ENCODE results near the gene SPTA1.

The SPTA1 gene

GRCh38 chr1:158681606-158682005 lies 4.9 kb downstream of the SPTA1 start:
- DNase-seq: no peak

- no peak for DNase-seq
These were observed 7.2 kb downstream of the SPTA1 start for GRCh38 chr1:158679289-158679688.

- DNase-seq: no peak
These were observed 10.8 kb downstream of the SPTA1 start for GRCh38 chr1:158675563-158676323.

GRCh38 chr1:158674302-158674701 lies 12.2 kb downstream of the SPTA1 start:
- DNase-seq: no peak

GRCh38 chr1:158666037-158666436 lies 20.5 kb downstream of the SPTA1 start:
- no peak for DNase-seq

GRCh38 chr1:158654571-158654970 lies 31.9 kb downstream of the SPTA1 start:
- peak; percentile 6 for DNase-seq

- DNase-seq: no peak
These were observed 32.4 kb downstream of the SPTA1 start for GRCh38 chr1:158654086-158654485.

GRCh38 chr1:158652721-158653334 lies 33.7 kb downstream of the SPTA1 start:
- no peak for DNase-seq

- DNase-seq: no peak
These were observed 37.5 kb downstream of the SPTA1 start for GRCh38 chr1:158649052-158649451.

GRCh38 chr1:158646465-158646864 lies 40.0 kb downstream of the SPTA1 start:
- no peak for DNase-seq

- no peak for DNase-seq
These were observed 42.1 kb downstream of the SPTA1 start for GRCh38 chr1:158644449-158644848.

- DNase-seq: no peak
These were observed 47.6 kb downstream of the SPTA1 start for GRCh38 chr1:158638904-158639303.

GRCh38 chr1:158638146-158638545 lies 48.4 kb downstream of the SPTA1 start:
- no peak for DNase-seq

GRCh38 chr1:158613764-158614163 lies 72.8 kb downstream of the SPTA1 start:
- DNase-seq: no peak

GRCh38 chr1:158611916-158612315 lies 74.6 kb downstream of the SPTA1 start:
- no peak for DNase-seq

GRCh38 chr1:158607296-158607695 lies 79.2 kb downstream of the SPTA1 start:
- DNase-seq: no peak

- no peak for DNase-seq
These were observed 81.5 kb downstream of the SPTA1 start, which contains the start of gene OR10Z1 for GRCh38 chr1:158604968-158605367. OR10Z1 (plus strand) TSS chr1:158605268; CDS start chr1:158606439, 1,171 bp downstream.

GRCh38 chr1:158600735-158601134 lies 85.8 kb downstream of the SPTA1 start:
- no peak for DNase-seq

- no peak for DNase-seq
These were observed 99.6 kb downstream of the SPTA1 start for GRCh38 chr1:158586942-158587341.

- DNase-seq: no peak
These were observed 102.6 kb downstream of the SPTA1 start for GRCh38 chr1:158583962-158584361.

- no peak for DNase-seq
These were observed 106.8 kb downstream of the SPTA1 start, which contains the start of gene OR10X1 for GRCh38 chr1:158579733-158580132. OR10X1 (minus strand) TSS chr1:158579899; CDS start chr1:158579899, 0 bp downstream.

- DNase-seq: no peak
These were observed 109.0 kb downstream of the SPTA1 start for GRCh38 chr1:158577561-158577960.

GRCh38 chr1:158572226-158572625 lies 114.3 kb downstream of the SPTA1 start:
- no peak for DNase-seq

- DNase-seq: no peak
These were observed 116.0 kb downstream of the SPTA1 start, which contains the start of gene OR6P1 for GRCh38 chr1:158570480-158570879. OR6P1 (minus strand) TSS chr1:158570580; CDS start chr1:158563604, 6,976 bp downstream.
